GM20000 (cell line): ENCODE measurements around the gene UQCR11.

Experiments
- DNase-seq: peaks from one replicate; pipeline ENCODE4 v3.0.0; 2012; ENCODE audit warnings: low spot score
- TF ChIP-seq, protein P1 (sequence below): IDR thresholded peaks from 2 replicates; pipeline ENCODE4 v1.5.1; 2012; ENCODE audit warnings: mild to moderate bottlenecking, control low read depth; ENCODE audit errors: extremely low read depth, missing control alignments

The UQCR11 gene

DNA sequence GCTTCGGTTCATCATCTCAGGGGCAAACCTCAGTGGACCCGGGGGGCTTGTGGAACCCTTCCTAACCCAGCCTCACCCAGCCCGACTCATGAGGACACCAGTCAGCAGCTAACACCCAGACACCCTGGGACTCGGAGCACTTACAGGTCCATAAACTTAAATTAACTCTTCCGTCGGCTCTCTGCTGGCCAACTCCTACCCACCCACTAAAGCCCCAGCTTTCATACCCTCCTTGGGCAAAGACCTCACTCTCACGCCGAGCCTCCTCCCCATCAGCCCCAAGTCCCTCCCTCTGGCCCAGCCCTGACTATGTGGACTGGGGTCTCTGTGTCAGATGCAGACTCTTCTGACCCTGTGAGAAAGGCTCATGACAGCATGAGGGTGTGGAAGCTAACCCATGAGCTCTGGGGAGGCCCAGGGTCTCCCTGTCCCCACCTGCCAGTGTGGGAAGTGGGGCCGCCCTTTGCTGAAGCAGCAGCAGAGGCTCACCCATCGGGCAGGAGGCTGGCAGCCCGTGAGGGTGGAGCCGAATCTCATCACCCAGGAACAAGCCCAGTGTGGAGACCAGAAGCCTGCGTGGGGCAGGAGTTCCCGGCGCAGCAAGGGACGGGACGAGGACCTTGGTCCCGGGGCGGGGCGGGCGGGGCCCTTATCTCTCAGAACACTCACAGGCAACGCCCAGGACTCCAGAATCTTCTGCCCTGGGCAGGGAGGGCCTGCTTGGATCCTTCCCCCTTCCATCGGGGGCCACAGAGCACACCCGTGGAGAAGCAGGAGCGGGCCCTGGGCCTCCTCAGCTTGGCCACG lies 27.4 kb upstream of the UQCR11 start:
- TF ChIP-seq, protein P1, sequence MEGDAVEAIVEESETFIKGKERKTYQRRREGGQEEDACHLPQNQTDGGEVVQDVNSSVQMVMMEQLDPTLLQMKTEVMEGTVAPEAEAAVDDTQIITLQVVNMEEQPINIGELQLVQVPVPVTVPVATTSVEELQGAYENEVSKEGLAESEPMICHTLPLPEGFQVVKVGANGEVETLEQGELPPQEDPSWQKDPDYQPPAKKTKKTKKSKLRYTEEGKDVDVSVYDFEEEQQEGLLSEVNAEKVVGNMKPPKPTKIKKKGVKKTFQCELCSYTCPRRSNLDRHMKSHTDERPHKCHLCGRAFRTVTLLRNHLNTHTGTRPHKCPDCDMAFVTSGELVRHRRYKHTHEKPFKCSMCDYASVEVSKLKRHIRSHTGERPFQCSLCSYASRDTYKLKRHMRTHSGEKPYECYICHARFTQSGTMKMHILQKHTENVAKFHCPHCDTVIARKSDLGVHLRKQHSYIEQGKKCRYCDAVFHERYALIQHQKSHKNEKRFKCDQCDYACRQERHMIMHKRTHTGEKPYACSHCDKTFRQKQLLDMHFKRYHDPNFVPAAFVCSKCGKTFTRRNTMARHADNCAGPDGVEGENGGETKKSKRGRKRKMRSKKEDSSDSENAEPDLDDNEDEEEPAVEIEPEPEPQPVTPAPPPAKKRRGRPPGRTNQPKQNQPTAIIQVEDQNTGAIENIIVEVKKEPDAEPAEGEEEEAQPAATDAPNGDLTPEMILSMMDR, result no peak

DNA sequence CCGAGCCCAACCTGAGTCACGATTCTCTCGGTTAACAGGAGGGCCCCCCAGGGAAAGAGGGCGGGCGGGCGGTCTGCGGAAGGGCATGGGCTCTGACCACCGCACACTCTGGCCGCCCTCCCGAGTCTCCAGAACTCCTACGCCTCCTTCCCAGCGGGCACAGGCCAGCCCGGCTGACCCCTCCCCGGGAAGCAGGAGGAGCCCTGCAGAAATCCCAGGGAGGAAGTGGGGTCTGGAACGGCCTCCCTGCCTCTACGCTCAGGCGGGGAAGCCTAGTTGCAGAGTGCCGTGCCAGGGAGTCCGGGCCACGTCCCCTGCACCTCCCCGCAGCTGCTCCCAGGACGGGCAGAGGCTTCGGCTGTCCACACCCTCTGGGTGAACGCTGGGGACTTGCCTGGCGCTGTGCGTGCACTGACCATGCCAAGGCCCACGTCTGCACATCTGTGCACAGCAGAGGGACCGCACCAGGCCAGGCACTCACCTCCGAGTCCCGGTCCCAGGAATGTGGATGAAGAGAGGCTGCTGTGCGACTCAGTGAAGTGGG lies 26.4 kb upstream of the UQCR11 start:
- TF ChIP-seq, protein P1, result no peak
- no peak for DNase-seq

More for the DNA sequence above, 27.4 kb upstream of the UQCR11 start:
- DNase-seq, result no peak

DNA sequence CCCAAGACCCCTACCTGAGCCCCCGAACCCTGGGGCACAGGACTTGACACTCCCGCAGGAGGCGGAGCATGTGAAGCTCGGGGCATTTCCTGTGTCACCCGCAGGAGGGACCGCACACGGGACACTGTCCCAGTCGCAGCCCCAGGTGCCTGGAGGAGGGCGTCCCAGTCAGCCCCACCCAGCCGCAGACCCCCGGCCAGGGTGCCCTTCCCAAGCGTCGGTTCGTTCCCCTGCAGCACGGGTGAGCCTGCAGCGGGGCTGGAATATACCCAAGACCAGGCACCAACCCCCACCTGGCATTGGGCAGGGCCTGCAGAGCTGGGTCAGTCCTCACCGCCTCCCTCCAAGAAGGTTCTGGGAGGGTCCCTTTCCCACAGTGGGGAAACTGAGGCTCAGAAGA lies 25.5 kb upstream of the UQCR11 start:
- TF ChIP-seq, protein P1, result no peak
- no peak for DNase-seq

DNA sequence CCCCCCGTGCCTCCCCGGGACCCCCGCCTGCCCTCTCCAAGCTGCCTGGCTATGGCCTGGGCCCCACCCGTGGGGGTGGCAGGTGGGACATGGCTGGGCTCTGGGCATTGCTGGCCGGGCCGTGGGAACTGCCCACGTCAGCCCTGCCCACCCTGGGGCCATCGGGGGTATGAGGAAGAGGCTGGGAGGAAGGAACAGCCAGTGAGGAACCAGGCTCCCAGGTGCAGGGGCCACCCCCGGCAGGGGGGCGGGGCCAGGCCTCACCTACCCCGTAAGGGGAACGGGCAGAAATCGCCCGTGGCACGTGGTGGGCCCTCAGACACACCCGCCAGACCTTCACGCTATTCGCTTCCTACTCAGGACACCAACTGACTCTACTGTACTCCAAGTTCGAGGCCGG lies 24.8 kb upstream of the UQCR11 start:
- TF ChIP-seq, protein P1, result no peak
- no peak for DNase-seq

DNA sequence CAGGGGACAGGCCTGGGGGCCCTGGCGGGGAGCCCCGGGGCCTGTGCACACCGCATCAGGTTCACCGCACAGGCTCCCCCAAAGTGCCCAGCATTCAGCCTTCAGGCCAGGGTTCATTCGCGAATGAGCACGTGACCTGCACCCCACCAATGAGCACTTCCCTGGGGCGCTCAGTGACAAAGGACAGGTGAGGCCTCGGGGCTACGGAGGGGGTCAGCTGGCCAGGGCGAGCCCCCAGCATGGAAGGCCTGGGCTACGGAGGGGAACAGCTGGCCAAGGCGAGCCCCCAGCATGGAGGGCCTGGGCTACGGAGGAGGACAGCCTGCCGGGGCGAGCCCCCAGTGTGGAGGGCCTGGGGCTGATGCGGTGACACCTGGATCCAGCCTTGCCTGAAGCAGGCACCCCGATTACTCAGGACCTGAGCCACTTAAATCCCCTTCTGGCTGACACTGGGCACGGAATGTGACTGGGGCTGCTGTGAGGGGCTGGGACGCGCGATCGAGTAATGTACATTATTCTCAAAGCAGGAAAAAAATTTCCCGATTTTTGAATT lies 24.1 kb upstream of the UQCR11 start:
- TF ChIP-seq, protein P1, result no peak
- no peak for DNase-seq

DNA sequence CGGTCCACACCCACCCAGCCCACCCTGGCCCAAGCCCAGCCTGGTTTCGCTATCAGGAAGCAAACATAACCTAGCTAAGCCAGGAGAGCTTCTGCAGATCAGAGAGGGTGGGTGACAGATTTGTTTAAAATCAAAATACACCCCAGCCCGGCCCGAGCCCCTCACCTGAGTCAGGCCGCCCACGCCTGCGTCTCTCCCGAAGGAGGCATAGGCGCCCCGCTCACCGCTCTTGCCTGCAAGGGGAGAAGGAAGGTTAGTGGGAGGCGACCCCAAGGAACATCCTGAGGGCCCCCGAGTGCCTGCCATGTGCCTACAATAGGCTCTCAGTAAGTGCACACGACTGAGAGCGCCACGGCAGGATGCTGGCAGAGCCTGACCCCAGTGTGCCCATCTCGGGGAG lies 21.9 kb upstream of the UQCR11 start:
- TF ChIP-seq, protein P1, result no peak
- DNase-seq, result no peak

DNA sequence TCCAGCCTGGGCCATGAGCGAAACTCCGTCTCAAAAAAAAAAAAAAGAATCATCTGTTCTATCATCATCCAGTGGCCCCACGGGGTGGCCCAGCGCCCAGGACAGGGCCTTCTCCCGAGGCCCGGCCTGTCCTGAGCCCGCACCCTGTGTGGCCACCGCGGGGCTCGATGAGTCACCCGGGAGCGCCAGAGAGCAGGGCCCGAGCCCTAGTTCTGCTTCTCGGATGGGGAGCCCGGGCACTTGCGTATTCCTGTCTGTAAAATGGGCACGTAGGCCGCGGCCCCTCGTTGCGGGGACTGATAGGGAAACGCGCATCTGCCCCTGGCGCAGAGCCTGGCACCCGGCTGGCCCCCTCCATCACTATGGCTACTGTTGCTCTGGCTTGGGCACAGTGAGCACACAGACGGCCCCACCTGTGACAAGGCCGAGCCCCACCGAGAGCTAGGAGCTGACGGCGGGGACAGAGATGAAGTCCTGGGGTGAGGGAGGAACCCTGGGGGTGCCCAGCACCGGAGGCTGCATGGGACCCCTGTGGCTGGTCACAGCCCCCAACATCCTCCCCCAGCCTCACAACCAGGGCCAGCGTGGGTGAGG lies 21.3 kb upstream of the UQCR11 start:
- DNase-seq, result peak; percentile 32
- TF ChIP-seq, protein P1, result no peak
